OCI-LY3 (cell line): ENCODE results near the gene MPND.

ENCODE experiments used
- H2AFZ ChIP-seq: fragments of 200-600, 300-600 bp; shearing (Covaris generic); 2 replicates; pipeline ENCODE4 v1.6.0; 2014; ENCODE audit warnings: antibody characterized with exemption, low read depth, low read length
- H3K27ac ChIP-seq: fragments of 200-600, 300-600 bp; sonication (generic); 2 replicates; pipeline ENCODE4 v1.5.1; 2014; ENCODE audit warnings: mild to moderate bottlenecking, low read length, moderate library complexity, mixed read lengths
- H3K27me3 ChIP-seq: fragments of 200-600, 300-600 bp; sonication (generic); 2 replicates; pipeline ENCODE4 v1.6.1; 2014; ENCODE audit warnings: low read depth, low read length, mixed read lengths
- H3K36me3 ChIP-seq: fragments of 200-600, 300-600 bp; sonication (generic); replicated peaks from 2 replicates; pipeline ENCODE3; 2014; ENCODE audit warnings: low read depth, low read length, mixed read lengths
- H3K4me1 ChIP-seq: fragments of 300-600, 200-600 bp; sonication (generic); 2 replicates; pipeline ENCODE4 v1.6.1; 2014; ENCODE audit warnings: low read length, mixed read lengths
- H3K4me2 ChIP-seq: fragments of 200-600, 300-600 bp; sonication (generic); 2 replicates; pipeline ENCODE4 v1.6.1; 2014; ENCODE audit warnings: low read length, mixed read lengths
- H3K4me3 ChIP-seq: fragments of 300-600, 200-600 bp; sonication (generic); 2 replicates; pipeline ENCODE4 v1.5.1; 2014; ENCODE audit warnings: antibody characterized with exemption, mild to moderate bottlenecking, low read length, moderate library complexity
- H3K79me2 ChIP-seq: fragments of 300-600, 200-600 bp; shearing (Covaris generic); 2 replicates; pipeline ENCODE4 v1.6.1; 2014; ENCODE audit warnings: mild to moderate bottlenecking, low read length, mixed read lengths
- H3K9ac ChIP-seq: fragments of 300-600, 200-600 bp; shearing (Covaris generic); 2 replicates; pipeline ENCODE4 v1.6.0; 2014; ENCODE audit warnings: mild to moderate bottlenecking, low read length, moderate library complexity
- H3K9me3 ChIP-seq: fragments of 200-600, 300-600 bp; shearing (Covaris generic); 2 replicates; pipeline ENCODE4 v1.6.1; 2014; ENCODE audit warnings: low read length, mixed read lengths; ENCODE audit not compliant: insufficient read depth
- H4K20me1 ChIP-seq: fragments of 200-600, 300-600 bp; sonication (generic); 2 replicates; pipeline ENCODE4 v1.6.1; 2016; ENCODE audit warnings: low read length, mixed read lengths; ENCODE audit not compliant: insufficient read depth
- EZH2phosphoT487 ChIP-seq: fragments of 200-600 bp; shearing (Covaris generic); IDR thresholded peaks from 2 replicates; pipeline ENCODE4 v1.6.1; 2018; ENCODE audit warnings: antibody characterized with exemption, mixed run types, low read depth
- TF ChIP-seq, protein P1 (sequence below): fragments of 200-600, 300-600 bp; sonication (generic); IDR thresholded peaks from 2 replicates; pipeline ENCODE4 v1.5.1; 2014; ENCODE audit warnings: antibody characterized with exemption, low read length, low read depth

MPND gene

DNA sequence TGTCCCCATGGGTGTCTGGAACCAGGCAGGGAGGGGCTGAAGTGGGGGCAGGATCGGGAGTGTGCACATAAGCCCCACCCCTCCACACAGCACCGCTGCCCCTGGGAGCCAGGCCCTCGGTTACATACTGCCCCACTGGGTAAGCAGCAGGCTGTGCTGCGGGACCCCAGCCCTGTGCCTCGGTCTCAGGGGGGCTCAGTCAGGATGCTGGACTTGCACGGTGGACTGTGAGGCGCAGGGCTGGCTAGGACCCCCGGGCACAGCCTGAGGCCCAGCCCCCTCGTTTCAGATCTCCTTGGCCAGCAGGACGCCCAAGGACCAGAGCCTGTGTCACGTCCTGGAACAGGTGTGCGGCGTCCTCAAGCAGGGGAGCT lies 16.3 kb downstream of the MPND start:
- H3K4me3 ChIP-seq, result no peak overlapping the region
- H3K27ac ChIP-seq, result no peak overlapping the region
- peaks cover 47% of the 10 kb centered on the region for H3K36me3 ChIP-seq
- no peaks in the 10 kb centered on the region for H3K4me1 ChIP-seq
- H3K79me2 ChIP-seq, result no peaks in the 10 kb centered on the region
- H3K27me3 ChIP-seq, result no peaks in the 10 kb centered on the region
- no peaks in the 10 kb centered on the region; the same call in 1 of the 2 replicates for H4K20me1 ChIP-seq
- no peak overlapping the region for H3K4me2 ChIP-seq
- no peak overlapping the region for H3K9ac ChIP-seq
- no peaks in the 10 kb centered on the region for H3K9me3 ChIP-seq
- no peak for TF ChIP-seq EZH2phosphoT487
- TF ChIP-seq, protein P1, sequence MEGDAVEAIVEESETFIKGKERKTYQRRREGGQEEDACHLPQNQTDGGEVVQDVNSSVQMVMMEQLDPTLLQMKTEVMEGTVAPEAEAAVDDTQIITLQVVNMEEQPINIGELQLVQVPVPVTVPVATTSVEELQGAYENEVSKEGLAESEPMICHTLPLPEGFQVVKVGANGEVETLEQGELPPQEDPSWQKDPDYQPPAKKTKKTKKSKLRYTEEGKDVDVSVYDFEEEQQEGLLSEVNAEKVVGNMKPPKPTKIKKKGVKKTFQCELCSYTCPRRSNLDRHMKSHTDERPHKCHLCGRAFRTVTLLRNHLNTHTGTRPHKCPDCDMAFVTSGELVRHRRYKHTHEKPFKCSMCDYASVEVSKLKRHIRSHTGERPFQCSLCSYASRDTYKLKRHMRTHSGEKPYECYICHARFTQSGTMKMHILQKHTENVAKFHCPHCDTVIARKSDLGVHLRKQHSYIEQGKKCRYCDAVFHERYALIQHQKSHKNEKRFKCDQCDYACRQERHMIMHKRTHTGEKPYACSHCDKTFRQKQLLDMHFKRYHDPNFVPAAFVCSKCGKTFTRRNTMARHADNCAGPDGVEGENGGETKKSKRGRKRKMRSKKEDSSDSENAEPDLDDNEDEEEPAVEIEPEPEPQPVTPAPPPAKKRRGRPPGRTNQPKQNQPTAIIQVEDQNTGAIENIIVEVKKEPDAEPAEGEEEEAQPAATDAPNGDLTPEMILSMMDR, result no peak
- H2AFZ ChIP-seq, result no peak overlapping the region

DNA sequence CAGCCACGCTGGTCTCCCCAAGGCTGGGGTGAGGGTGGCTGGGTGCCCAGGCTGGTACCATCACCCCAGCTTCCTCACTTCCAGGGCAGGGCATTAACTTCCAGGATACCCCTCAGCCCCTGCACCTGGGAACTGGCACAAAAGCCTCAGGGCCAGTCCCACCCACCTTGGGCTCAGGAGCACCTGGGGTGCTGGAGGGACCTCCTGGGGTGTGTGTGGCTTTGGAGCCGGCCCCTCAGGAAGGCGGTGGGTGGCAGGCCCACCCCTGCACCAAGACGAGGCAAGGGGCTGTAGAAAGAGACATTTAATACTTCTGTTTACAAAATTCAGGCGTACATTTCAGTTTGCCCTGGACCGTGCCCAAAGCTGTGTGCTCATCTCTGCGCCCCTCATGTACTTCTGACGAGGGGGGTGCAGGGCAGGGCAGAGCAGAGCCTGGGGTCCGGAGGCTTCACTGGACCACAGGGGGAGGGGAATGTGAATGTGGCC lies 16.8 kb downstream of the MPND start:
- Histone ChIP-seq H3K27me3 (no peaks in the 10 kb centered on the region), H2AFZ (no peak overlapping the region), H3K4me2 (no peak overlapping the region), H3K9ac (no peak overlapping the region), H3K4me1 (no peaks in the 10 kb centered on the region), H3K27ac (no peak overlapping the region), H3K9me3 (no peaks in the 10 kb centered on the region), H3K79me2 (no peaks in the 10 kb centered on the region), H3K36me3 (peaks cover 47% of the 10 kb centered on the region), H4K20me1 (no peaks in the 10 kb centered on the region; the same call in 1 of the 2 replicates), H3K4me3 (no peak overlapping the region)
- TF ChIP-seq, protein P1, result no peak
- TF ChIP-seq EZH2phosphoT487, result no peak

DNA sequence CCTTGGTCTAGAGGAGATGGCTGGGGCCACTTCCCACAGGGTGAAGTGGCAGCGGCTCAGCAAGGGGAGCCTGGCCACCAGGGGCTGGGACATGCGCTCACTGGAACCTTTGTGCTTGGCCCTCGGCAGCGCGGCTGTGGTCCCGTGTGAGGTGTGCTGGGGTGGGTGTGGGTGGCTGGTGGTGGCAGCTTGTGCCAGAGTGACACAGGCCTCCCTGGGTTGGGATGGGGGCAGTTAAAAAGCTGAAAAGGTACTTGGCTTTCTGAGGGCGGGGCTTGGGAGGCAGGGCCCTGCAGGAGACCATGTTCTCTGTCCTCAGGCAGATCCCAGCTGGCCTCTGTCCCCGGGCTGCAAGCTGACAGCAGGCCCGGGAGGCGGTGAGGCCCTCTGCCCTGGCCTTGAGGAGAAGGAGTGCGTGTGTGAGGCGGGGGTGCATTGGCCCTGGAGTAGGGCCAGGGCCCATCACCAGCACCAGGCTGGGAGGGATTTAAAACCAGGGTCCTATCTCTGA lies 17.3 kb downstream of the MPND start:
- Histone ChIP-seq H2AFZ (no peak overlapping the region), H3K9ac (no peak overlapping the region), H3K4me1 (no peaks in the 10 kb centered on the region), H3K4me3 (no peak overlapping the region), H3K9me3 (no peaks in the 10 kb centered on the region), H3K4me2 (no peak overlapping the region), H4K20me1 (no peaks in the 10 kb centered on the region; the same call in 1 of the 2 replicates), H3K79me2 (no peaks in the 10 kb centered on the region), H3K36me3 (peaks cover 47% of the 10 kb centered on the region), H3K27ac (no peak overlapping the region), H3K27me3 (no peaks in the 10 kb centered on the region)
- TF ChIP-seq, protein P1, result no peak
- TF ChIP-seq EZH2phosphoT487, result no peak

DNA sequence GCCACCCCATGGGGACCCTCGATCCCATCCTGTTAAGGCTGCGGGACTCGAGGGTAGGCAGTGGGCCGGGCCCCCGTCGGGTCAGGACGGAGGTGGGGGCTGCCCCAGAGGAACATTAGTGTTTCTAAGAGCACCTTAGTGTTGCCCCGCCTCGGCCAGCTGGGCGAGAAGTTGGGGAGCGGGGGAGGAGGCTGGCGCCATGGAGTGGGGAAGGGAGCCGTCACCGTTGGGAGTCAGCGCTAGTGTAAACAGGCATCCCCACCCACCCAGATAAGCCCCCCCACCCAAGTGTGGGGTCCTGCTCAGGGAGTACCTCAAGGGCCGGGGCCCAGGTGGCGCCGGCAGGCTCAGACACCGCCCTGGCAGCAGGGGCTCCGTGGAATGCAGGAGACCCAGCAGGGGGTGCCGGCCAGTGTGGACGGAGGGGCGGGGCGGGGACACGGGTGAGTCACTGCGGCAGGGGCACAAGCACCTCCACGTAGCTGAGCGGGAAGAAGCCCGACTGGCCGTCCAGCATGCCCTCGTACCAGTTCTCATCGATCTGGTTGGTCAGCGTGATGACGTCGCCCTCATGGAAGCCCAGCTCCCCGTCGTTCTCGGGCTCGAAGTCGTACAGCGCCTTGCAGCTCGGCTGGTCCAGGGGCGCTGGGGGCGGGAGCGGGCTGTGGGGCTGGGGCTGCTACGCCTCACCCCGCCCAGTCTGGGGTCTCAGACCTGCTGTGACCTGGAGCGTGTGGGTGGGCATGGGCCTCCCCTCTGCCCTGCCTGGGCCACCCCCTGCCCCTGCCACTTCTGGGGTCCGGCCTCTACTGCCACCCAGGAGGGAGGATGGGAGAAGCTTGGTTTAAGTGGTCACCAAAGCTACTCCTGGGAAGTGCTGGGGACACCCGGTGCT lies 18.0 kb downstream of the MPND start:
- Histone ChIP-seq H3K4me1 (no peaks in the 10 kb centered on the region), H2AFZ (no peak overlapping the region), H3K4me2 (no peak overlapping the region), H3K27ac (no peak overlapping the region), H4K20me1 (no peaks in the 10 kb centered on the region; the same call in 1 of the 2 replicates), H3K4me3 (no peak overlapping the region), H3K79me2 (no peaks in the 10 kb centered on the region), H3K36me3 (peaks cover 51% of the 10 kb centered on the region), H3K9me3 (no peaks in the 10 kb centered on the region), H3K27me3 (no peaks in the 10 kb centered on the region), H3K9ac (no peak overlapping the region)
- TF ChIP-seq EZH2phosphoT487, result no peak
- TF ChIP-seq, protein P1, result no peak
